ENCODE results near the gene KDM6A.
"Not testable (repeated sequence)": the region's sequence is repeated elsewhere in the genome, so short reads cannot be mapped to it uniquely, and the experiment has no call there.

The KDM6A gene

GRCh38 chrX:45036161-45036560, 163.2 kb downstream of the KDM6A start:
- Mint-ChIP-seq H3K9me3 (no peaks in the 10 kb centered on the region), H3K4me1 (ENCODE audit: low read depth) (no peaks in the 10 kb centered on the region), H3K27ac (no peak overlapping the region), H3K36me3 (ENCODE audit: low read depth) (peaks cover 12% of the 10 kb centered on the region), H3K27me3 (no peaks in the 10 kb centered on the region), H3K4me3 (no peak overlapping the region)
- intact Hi-C loops (cut with micrococcal nuclease), result no loop called here

- peaks cover 12% of the 10 kb centered on the region for H3K36me3 Mint-ChIP-seq (ENCODE audit: low read depth)
- H3K9me3 Mint-ChIP-seq; H3K27me3 Mint-ChIP-seq; H3K4me1 Mint-ChIP-seq (ENCODE audit: low read depth); H3K27ac Mint-ChIP-seq; intact Hi-C loops (cut with micrococcal nuclease); H3K4me3 Mint-ChIP-seq: not testable (repeated sequence)
Measured at GRCh38 chrX:45040137-45040536, 167.1 kb downstream of the KDM6A start.

- Mint-ChIP-seq H3K4me1 (ENCODE audit: low read depth) (no peaks in the 10 kb centered on the region), H3K27ac (no peak overlapping the region), H3K9me3 (no peaks in the 10 kb centered on the region), H3K36me3 (ENCODE audit: low read depth) (peaks cover 6% of the 10 kb centered on the region), H3K27me3 (no peaks in the 10 kb centered on the region), H3K4me3 (no peak overlapping the region)
- intact Hi-C loops (cut with micrococcal nuclease), result no loop called here
Measured at GRCh38 chrX:45046417-45046816, 173.4 kb downstream of the KDM6A start.

GRCh38 chrX:45050558-45050957, 177.6 kb downstream of the KDM6A start:
- Mint-ChIP-seq H3K9me3 (no peaks in the 10 kb centered on the region), H3K36me3 (ENCODE audit: low read depth) (peaks cover 6% of the 10 kb centered on the region), H3K4me1 (ENCODE audit: low read depth) (no peaks in the 10 kb centered on the region), H3K27ac (no peak overlapping the region), H3K4me3 (no peak overlapping the region), H3K27me3 (no peaks in the 10 kb centered on the region)
- intact Hi-C loops (cut with micrococcal nuclease), result no loop called here

GRCh38 chrX:45056428-45057145, 183.6 kb downstream of the KDM6A start:
- peaks cover 19% of the 10 kb centered on the region for H3K36me3 Mint-ChIP-seq (ENCODE audit: low read depth)
- H3K27ac Mint-ChIP-seq, result no peak overlapping the region
- H3K9me3 Mint-ChIP-seq, result no peaks in the 10 kb centered on the region
- H3K4me3 Mint-ChIP-seq, result no peak overlapping the region
- no peaks in the 10 kb centered on the region for H3K4me1 Mint-ChIP-seq (ENCODE audit: low read depth)
- intact Hi-C loops (cut with micrococcal nuclease), result no loop called here
- no peaks in the 10 kb centered on the region for H3K27me3 Mint-ChIP-seq

- H3K27ac Mint-ChIP-seq; H3K9me3 Mint-ChIP-seq; intact Hi-C loops (cut with micrococcal nuclease); H3K27me3 Mint-ChIP-seq; H3K4me1 Mint-ChIP-seq (ENCODE audit: low read depth); H3K4me3 Mint-ChIP-seq: not testable (repeated sequence)
- H3K36me3 Mint-ChIP-seq (ENCODE audit: low read depth), result peaks cover 38% of the 10 kb centered on the region
Measured at GRCh38 chrX:45059906-45060305, 186.9 kb downstream of the KDM6A start.

- intact Hi-C loops (cut with micrococcal nuclease), result no loop called here
- Mint-ChIP-seq H3K4me1 (ENCODE audit: low read depth) (peaks cover 1% of the 10 kb centered on the region), H3K27ac (no peak overlapping the region), H3K27me3 (no peaks in the 10 kb centered on the region), H3K4me3 (no peak overlapping the region), H3K9me3 (no peaks in the 10 kb centered on the region), H3K36me3 (ENCODE audit: low read depth) (peaks cover 50% of the 10 kb centered on the region)
Measured at GRCh38 chrX:45063319-45064095, 190.5 kb downstream of the KDM6A start.

- peak overlapping the region; percentile 45 for H3K27ac Mint-ChIP-seq
- no peaks in the 10 kb centered on the region for H3K27me3 Mint-ChIP-seq
- H3K4me1 Mint-ChIP-seq (ENCODE audit: low read depth), result peaks cover 19% of the 10 kb centered on the region
- H3K4me3 Mint-ChIP-seq, result no peak overlapping the region
- peaks cover 61% of the 10 kb centered on the region for H3K36me3 Mint-ChIP-seq (ENCODE audit: low read depth)
- intact Hi-C loops (cut with micrococcal nuclease), result no loop called here
- H3K9me3 Mint-ChIP-seq, result no peaks in the 10 kb centered on the region
Measured at GRCh38 chrX:45068569-45068968, 195.6 kb downstream of the KDM6A start.

GRCh38 chrX:45070116-45071007, 197.4 kb downstream of the KDM6A start:
- H3K9me3 Mint-ChIP-seq, result no peaks in the 10 kb centered on the region
- no peak overlapping the region for H3K4me3 Mint-ChIP-seq
- peak overlapping the region; percentile 22 for H3K27ac Mint-ChIP-seq
- intact Hi-C loops (cut with micrococcal nuclease), result no loop called here
- H3K36me3 Mint-ChIP-seq (ENCODE audit: low read depth), result peaks cover 46% of the 10 kb centered on the region
- no peaks in the 10 kb centered on the region for H3K27me3 Mint-ChIP-seq
- H3K4me1 Mint-ChIP-seq (ENCODE audit: low read depth), result peaks cover 19% of the 10 kb centered on the region

GRCh38 chrX:45073011-45073410, 200.0 kb downstream of the KDM6A start:
- H3K4me1 Mint-ChIP-seq (ENCODE audit: low read depth), result peaks cover 26% of the 10 kb centered on the region
- intact Hi-C loops (cut with micrococcal nuclease); H3K27ac Mint-ChIP-seq; H3K4me3 Mint-ChIP-seq; H3K9me3 Mint-ChIP-seq; H3K27me3 Mint-ChIP-seq: not testable (repeated sequence)
- peaks cover 47% of the 10 kb centered on the region for H3K36me3 Mint-ChIP-seq (ENCODE audit: low read depth)

GRCh38 chrX:45077748-45078424, 204.9 kb downstream of the KDM6A start:
- intact Hi-C loops (cut with micrococcal nuclease), result no loop called here
- no peak overlapping the region for H3K4me3 Mint-ChIP-seq
- H3K27ac Mint-ChIP-seq, result peak overlapping the region; percentile 58
- no peaks in the 10 kb centered on the region for H3K27me3 Mint-ChIP-seq
- peaks cover 7% of the 10 kb centered on the region for H3K4me1 Mint-ChIP-seq (ENCODE audit: low read depth)
- H3K9me3 Mint-ChIP-seq, result no peaks in the 10 kb centered on the region
- peaks cover 33% of the 10 kb centered on the region for H3K36me3 Mint-ChIP-seq (ENCODE audit: low read depth)

GRCh38 chrX:45083314-45083713, 210.3 kb downstream of the KDM6A start:
- H3K9me3 Mint-ChIP-seq, result no peaks in the 10 kb centered on the region
- no peak overlapping the region for H3K27ac Mint-ChIP-seq
- peaks cover 32% of the 10 kb centered on the region for H3K36me3 Mint-ChIP-seq (ENCODE audit: low read depth)
- no peaks in the 10 kb centered on the region for H3K4me1 Mint-ChIP-seq (ENCODE audit: low read depth)
- intact Hi-C loops (cut with micrococcal nuclease), result no loop called here
- H3K4me3 Mint-ChIP-seq, result no peak overlapping the region
- H3K27me3 Mint-ChIP-seq, result no peaks in the 10 kb centered on the region

- Mint-ChIP-seq H3K9me3 (no peaks in the 10 kb centered on the region), H3K4me1 (ENCODE audit: low read depth) (no peaks in the 10 kb centered on the region), H3K27ac (no peak overlapping the region), H3K36me3 (ENCODE audit: low read depth) (peaks cover 23% of the 10 kb centered on the region), H3K4me3 (no peak overlapping the region), H3K27me3 (no peaks in the 10 kb centered on the region)
- intact Hi-C loops (cut with micrococcal nuclease), result no loop called here
Measured at GRCh38 chrX:45110494-45110893, 237.5 kb downstream of the KDM6A start.

All from dendritic cell treated with granulocyte-macrophage colony-stimulating factor and Interleukin-4, amounts not matched to agents 40 ng/mL and 50 ng/mL, for 4 days (primary cell).